AG04450 (cell line): ENCODE measurements around the gene GAD1. TPM values are rescaled to one million over a fixed set of nuclear protein-coding genes. Genes with fewer than 3 reads are reported as not detected.

Experiments used
- CTCF ChIA-PET: fragments of 300-600, 350-600 bp; formaldehyde crosslinking; extraction: SDS; loops from one replicate; lab custom pipeline; 2022; ENCODE audit warnings: antibody characterized with exemption, inconsistent platforms; lab: Charles Lee
- POLR2A ChIA-PET: fragments of 350-600 bp; formaldehyde crosslinking; extraction: SDS; loops from one replicate; lab custom pipeline; 2021; ENCODE audit warnings: antibody characterized with exemption, inconsistent platforms; lab: Yijun Ruan, JAX
- DNase-seq: peaks from one replicate; pipeline ENCODE4 v3.0.0-alpha.2; 2011; ENCODE audit warnings: low read depth, low spot score
- H3K27ac ChIP-seq: one replicate; pipeline ENCODE4 v1.5.1; 2012; ENCODE audit warnings: low read depth, low read length, control low read depth
- H3K27me3 ChIP-seq: one replicate; pipeline ENCODE4 v1.6.0; 2012; ENCODE audit warnings: low read length; ENCODE audit not compliant: control insufficient read depth, insufficient read depth
- H3K4me3 ChIP-seq: 2 replicates; pipeline ENCODE4 v1.5.1; 2011; ENCODE audit warnings: mild to moderate bottlenecking, low read depth, low read length, control low read depth
- H3K9me3 ChIP-seq: 2 replicates; pipeline ENCODE4 v1.5.1; 2012; ENCODE audit warnings: low read length; ENCODE audit not compliant: control insufficient read depth, insufficient read depth
- CTCF ChIP-seq: IDR thresholded peaks from 2 replicates; pipeline ENCODE4 v1.5.1; 2011; ENCODE audit warnings: low read depth, low read length, control low read depth, inconsistent platforms
- polyA minus RNA-seq: library from RNA; depleted of rRNA, polyadenylated mRNA; stranded (reverse); fragments of >200 nt; gene quantifications from 2 replicates; pipeline ENCODE4 v1.2.3, GENCODE V29; 2011; rRNA and poly(A)+ RNA removed
- polyA plus RNA-seq: library from polyadenylated mRNA; depleted of rRNA; stranded (reverse); fragments of >200 nt; gene quantifications from 2 replicates; pipeline ENCODE4 v1.2.3, GENCODE V29; 2011; rRNA removed

Gene GAD1
- polyA plus RNA-seq (not detected in 2 replicates), polyA minus RNA-seq (not detected in 2 replicates)

- TF ChIP-seq CTCF: no peak
- no peak for DNase-seq
- CTCF ChIA-PET: interaction anchor here (0.6 to 12.6 kb wide), 20 partner anchors 9 to 1708 kb away, joined by 3 to 160 read pairs (median 4); partner anchors contain the start of gene ERICH2
- POLR2A ChIA-PET: interaction anchor here (0.6 kb wide), 1 partner anchor 286 kb away, joined by 3 read pairs; no protein-coding TSS in a partner anchor
- Histone ChIP-seq H3K27me3 (peaks cover 87% of the 10 kb centered on the region), H3K9me3 (no peaks in the 10 kb centered on the region; the same call in 1 of the 2 replicates), H3K27ac (no peak within 1 kb of the TSS), H3K4me3 (peak within 1 kb of the TSS; percentile 50)
Measured at GRCh38 chr2:170816504-170817092, at the start of gene GAD1. TSS of gene GAD1 (plus strand) at chr2:170816887. CDS start at chr2:170818592, 1,705 bp downstream.

DNA sequence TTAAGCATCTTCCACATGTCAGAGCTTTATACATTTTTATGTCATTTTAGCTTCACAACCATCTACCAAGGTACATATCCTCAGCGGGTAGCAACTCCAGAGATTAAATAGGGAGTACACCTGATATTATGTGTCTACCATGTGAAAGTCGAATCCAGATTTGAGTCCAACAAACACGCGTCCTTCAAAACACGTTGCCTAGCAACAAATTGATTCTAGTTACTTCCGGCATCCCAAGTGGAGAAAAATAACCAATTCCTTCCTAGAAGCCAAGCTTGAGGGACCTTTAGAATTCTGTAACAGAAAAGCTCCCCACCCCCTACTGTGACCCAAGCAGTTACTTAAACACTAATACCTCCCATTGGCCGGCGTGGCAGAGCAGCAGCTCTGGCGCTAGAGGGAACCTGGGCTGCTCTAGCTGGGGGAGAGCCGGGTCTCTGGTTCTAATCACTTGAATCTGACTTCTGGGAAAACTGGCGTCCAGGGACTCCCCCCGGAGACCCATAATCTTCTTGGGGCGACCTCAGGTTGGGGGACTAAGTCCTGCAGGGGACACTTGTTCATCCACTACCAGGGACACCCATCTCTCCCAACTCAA is 46.6 kb upstream of the GAD1 start, which contains the start of gene ERICH2:
Gene ERICH2, plus strand, starts transcription at position 371 of the 598 bp plus-strand sequence. CDS start 304 bp downstream, outside the sequence.
- DNase-seq: no peak
- ChIA-PET CTCF (interaction anchor here (0.6 to 2.8 kb wide), 4 partner anchors 47 to 361 kb away, joined by 3 to 11 read pairs (median 7); partner anchors contain the start of gene GAD1), POLR2A (no interaction called here)
- Histone ChIP-seq H3K27me3 (peaks cover 13% of the 10 kb centered on the region), H3K27ac (no peak within 1 kb of the TSS), H3K9me3 (no peaks in the 10 kb centered on the region; the same call in 1 of the 2 replicates), H3K4me3 (peak within 1 kb of the TSS; percentile 68)
- peak; percentile 39 for TF ChIP-seq CTCF

- no peak for DNase-seq
- peak overlapping the region; percentile 68 for H3K4me3 ChIP-seq
- no peak overlapping the region for H3K27ac ChIP-seq
- H3K9me3 ChIP-seq: no peaks in the 10 kb centered on the region; the same call in 1 of the 2 replicates
- no peak for TF ChIP-seq CTCF
- H3K27me3 ChIP-seq: peaks cover 13% of the 10 kb centered on the region
- CTCF ChIA-PET: interaction anchor here (1.0 to 2.8 kb wide), 2 partner anchors 46 to 362 kb away, joined by 3 to 11 read pairs; partner anchors contain the start of gene GAD1
- POLR2A ChIA-PET: no interaction called here
Measured at GRCh38 chr2:170770606-170771420, 45.9 kb upstream of the GAD1 start.

GRCh38 chr2:170771421-170771937 is 45.2 kb upstream of the GAD1 start:
- Histone ChIP-seq H3K4me3 (peak overlapping the region; percentile 68), H3K9me3 (no peaks in the 10 kb centered on the region; the same call in 1 of the 2 replicates), H3K27me3 (peaks cover 13% of the 10 kb centered on the region), H3K27ac (no peak overlapping the region)
- no peak for DNase-seq
- ChIA-PET CTCF (interaction anchor here (2.8 kb wide), 1 partner anchor 363 kb away, joined by 11 read pairs; no protein-coding TSS in a partner anchor), POLR2A (no interaction called here)
- TF ChIP-seq CTCF: no peak
